GM12891 (cell line): ENCODE data around the gene NRP1.

Experiments used
- DNase-seq: peaks from one replicate; pipeline ENCODE4 v3.0.0; 2011; ENCODE audit warnings: low spot score; ENCODE audit not compliant: insufficient read length
- FAIRE-seq: peaks from 2 replicates; lab custom pipeline; 2011; peaks lifted over from hg19 to GRCh38; lab: Jason Lieb, UNC
- PAX5 ChIP-seq: IDR thresholded peaks from 2 replicates; pipeline ENCODE4 v1.6.1; 2011; ENCODE audit warnings: low read length, moderate library complexity, mild to moderate bottlenecking; ENCODE audit not compliant: insufficient read depth, severe bottlenecking
- POLR2A ChIP-seq: IDR thresholded peaks from 2 replicates; pipeline ENCODE4 v1.6.1; 2011; ENCODE audit warnings: low read depth, low read length, control low read depth
- POLR2AphosphoS5 ChIP-seq: IDR thresholded peaks from 2 replicates; pipeline ENCODE4 v1.6.1; 2011; ENCODE audit warnings: low read depth, low read length, control low read depth
- POU2F2 ChIP-seq: IDR thresholded peaks from 2 replicates; pipeline ENCODE4 v1.6.1; 2011; ENCODE audit warnings: low read depth, mild to moderate bottlenecking, control low read depth, low read length, moderate library complexity
- SPI1 ChIP-seq: IDR thresholded peaks from 2 replicates; pipeline ENCODE4 v1.6.1; 2011; ENCODE audit warnings: low read depth, low read length, control low read depth
- TAF1 ChIP-seq: IDR thresholded peaks from 2 replicates; pipeline ENCODE4 v1.6.1; 2011; ENCODE audit warnings: low read depth, low read length, control low read depth

Gene NRP1

GRCh38 chr10:33373263-33373662 lies 38.8 kb upstream of the NRP1 start:
- FAIRE-seq = no peak
- DNase-seq = no peak

GRCh38 chr10:33371234-33371633 lies 36.8 kb upstream of the NRP1 start:
- TF ChIP-seq POLR2A (no peak), TAF1 (no peak), SPI1 (no peak), POU2F2 (no peak), POLR2AphosphoS5 (no peak), PAX5 (no peak)
- no peak for DNase-seq
- no peak for FAIRE-seq

More at GRCh38 chr10:33373263-33373662, 38.8 kb upstream of the NRP1 start:
- TF ChIP-seq SPI1 = no peak
- TF ChIP-seq TAF1 = no peak
- TF ChIP-seq POLR2A = no peak
- no peak for TF ChIP-seq POU2F2
- no peak for TF ChIP-seq POLR2AphosphoS5
- no peak for TF ChIP-seq PAX5

- TF ChIP-seq PAX5 (no peak), POLR2A (no peak)
- FAIRE-seq (no peak), DNase-seq (no peak)
Observed at GRCh38 chr10:33370434-33370930, 36.0 kb upstream of the NRP1 start.

GRCh38 chr10:33368086-33368485 lies 33.6 kb upstream of the NRP1 start:
- no peak for FAIRE-seq
- TF ChIP-seq POU2F2 = no peak
- TF ChIP-seq PAX5 = no peak
- TF ChIP-seq SPI1 = no peak
- TF ChIP-seq TAF1 = no peak
- no peak for TF ChIP-seq POLR2AphosphoS5
- no peak for TF ChIP-seq POLR2A
- DNase-seq = no peak

- DNase-seq (no peak), FAIRE-seq (no peak)
- TF ChIP-seq PAX5 (no peak), POLR2AphosphoS5 (no peak), SPI1 (no peak), POU2F2 (no peak), TAF1 (no peak), POLR2A (no peak)
Observed at GRCh38 chr10:33365871-33366411, 31.5 kb upstream of the NRP1 start.

GRCh38 chr10:33365301-33365700 lies 30.8 kb upstream of the NRP1 start:
- FAIRE-seq = no peak
- TF ChIP-seq POLR2A = no peak
- no peak for TF ChIP-seq SPI1
- no peak for TF ChIP-seq POU2F2
- TF ChIP-seq PAX5 = no peak
- no peak for TF ChIP-seq TAF1
- TF ChIP-seq POLR2AphosphoS5 = no peak
- no peak for DNase-seq

GRCh38 chr10:33363106-33363505 lies 28.6 kb upstream of the NRP1 start:
- FAIRE-seq = no peak
- no peak for TF ChIP-seq SPI1
- no peak for TF ChIP-seq POU2F2
- TF ChIP-seq PAX5 = no peak
- TF ChIP-seq TAF1 = no peak
- no peak for TF ChIP-seq POLR2AphosphoS5
- TF ChIP-seq POLR2A = no peak
- DNase-seq = no peak

GRCh38 chr10:33358016-33358415 lies 23.5 kb upstream of the NRP1 start:
- FAIRE-seq (no peak), DNase-seq (no peak)
- no peak for TF ChIP-seq POLR2AphosphoS5
- TF ChIP-seq POLR2A = no peak
- no peak for TF ChIP-seq SPI1
- no peak for TF ChIP-seq PAX5
- no peak for TF ChIP-seq TAF1
- no peak for TF ChIP-seq POU2F2

GRCh38 chr10:33355274-33355673 lies 20.8 kb upstream of the NRP1 start:
- FAIRE-seq (no peak), DNase-seq (no peak)
- TF ChIP-seq POLR2A = no peak
- TF ChIP-seq POLR2AphosphoS5 = no peak
- TF ChIP-seq PAX5 = no peak
- no peak for TF ChIP-seq POU2F2

- DNase-seq = no peak
- no peak for FAIRE-seq
- TF ChIP-seq PAX5 (no peak), POLR2A (no peak), POU2F2 (no peak), SPI1 (no peak), POLR2AphosphoS5 (no peak), TAF1 (no peak)
Observed at GRCh38 chr10:33353853-33354252, 19.4 kb upstream of the NRP1 start.

GRCh38 chr10:33353334-33353733 lies 18.9 kb upstream of the NRP1 start:
- FAIRE-seq = no peak
- DNase-seq = no peak
- TF ChIP-seq POLR2A = no peak
- no peak for TF ChIP-seq SPI1
- TF ChIP-seq POLR2AphosphoS5 = no peak
- no peak for TF ChIP-seq TAF1
- no peak for TF ChIP-seq POU2F2
- TF ChIP-seq PAX5 = no peak
